IMR-90 (cell line): ENCODE results near the gene GJC2. TPM values are rescaled to one million over a fixed set of nuclear protein-coding genes. Genes with fewer than 3 reads are reported as not detected.

Source experiments
- ATAC-seq: fragments of 200-7000 bp; cut with Tn5 transposase; 2 replicates; pipeline ENCODE4 v1.9.1; 2020; ENCODE audit warnings: low read depth, mild to moderate bottlenecking, moderate library complexity
- BruUV-seq: library from RNA; stranded (reverse); fragments of 400-500 nt; replicated peaks from 2 replicates; lab custom pipeline; 2021; lab: Mats Ljungman, UMichigan
- CTCF ChIA-PET: fragments of 300-600 bp; formaldehyde crosslinking; extraction: SDS; loops from one replicate; lab custom pipeline; 2021; ENCODE audit warnings: antibody characterized with exemption; lab: Yijun Ruan, JAX
- POLR2A ChIA-PET: fragments of 300-600 bp; sonication (Branson Sonifier 250); formaldehyde crosslinking; loops from one replicate; lab custom pipeline; 2022; ENCODE audit warnings: antibody characterized with exemption; ENCODE audit not compliant: unreplicated experiment; lab: Charles Lee
- DNase-seq: peaks from one replicate; pipeline ENCODE4 v3.0.0; 2013
- H2AFZ ChIP-seq: replicated peaks from 2 replicates; pipeline ENCODE3; 2013; ENCODE audit warnings: low read length, mild to moderate bottlenecking; ENCODE audit not compliant: poor library complexity
- H2AK5ac ChIP-seq: 2 replicates; pipeline ENCODE4 v1.6.1; 2013; ENCODE audit warnings: low read depth, low read length, inconsistent platforms
- H2AK9ac ChIP-seq: replicated peaks from 2 replicates; pipeline ENCODE3; 2013; ENCODE audit warnings: mild to moderate bottlenecking, low read depth, low read length, moderate library complexity; ENCODE audit not compliant: poor library complexity
- H2BK120ac ChIP-seq: 2 replicates; pipeline ENCODE4 v1.6.1; 2013; ENCODE audit warnings: low read depth, low read length, inconsistent platforms
- H2BK15ac ChIP-seq: 3 replicates; pipeline ENCODE4 v1.6.1; 2013; ENCODE audit warnings: low read depth, low read length, inconsistent platforms
- H2BK20ac ChIP-seq: 2 replicates; pipeline ENCODE4 v1.6.1; 2013; ENCODE audit warnings: low read depth, mild to moderate bottlenecking, inconsistent platforms, low read length, moderate library complexity
- H2BK5ac ChIP-seq: 2 replicates; pipeline ENCODE4 v1.6.1; 2013; ENCODE audit warnings: mild to moderate bottlenecking, low read depth, low read length, inconsistent platforms; ENCODE audit not compliant: poor library complexity, severe bottlenecking
- H3K14ac ChIP-seq: replicated peaks from 2 replicates; pipeline ENCODE4 v1.6.1; 2013; ENCODE audit warnings: low read depth, low read length, inconsistent platforms
- H3K18ac ChIP-seq: 2 replicates; pipeline ENCODE4 v1.6.1; 2013; ENCODE audit warnings: low read depth, low read length, control low read depth
- H3K23ac ChIP-seq: 2 replicates; pipeline ENCODE4 v1.6.1; 2013; ENCODE audit warnings: low read depth, low read length, inconsistent platforms
- H3K27ac ChIP-seq: 2 replicates; pipeline ENCODE4 v1.5.1; 2013; ENCODE audit warnings: mild to moderate bottlenecking, control low read depth, low read length; ENCODE audit not compliant: insufficient read depth
- H3K27me3 ChIP-seq: 2 replicates; pipeline ENCODE4 v1.6.1; 2013; ENCODE audit warnings: low read length; ENCODE audit not compliant: control insufficient read depth, insufficient read depth
- H3K36me3 ChIP-seq: 2 replicates; pipeline ENCODE4 v1.6.1; 2013; ENCODE audit warnings: low read length, mixed read lengths; ENCODE audit not compliant: control insufficient read depth, insufficient read depth
- H3K4ac ChIP-seq: 2 replicates; pipeline ENCODE4 v1.6.1; 2013; ENCODE audit warnings: low read depth, low read length, inconsistent platforms
- H3K4me1 ChIP-seq: 2 replicates; pipeline ENCODE4 v1.6.1; 2013; ENCODE audit warnings: low read length, mixed read lengths; ENCODE audit not compliant: control insufficient read depth, insufficient read depth
- H3K4me2 ChIP-seq: 2 replicates; pipeline ENCODE4 v1.6.1; 2013; ENCODE audit warnings: low read depth, mild to moderate bottlenecking, control low read depth, low read length, moderate library complexity
- H3K4me3 ChIP-seq: 2 replicates; pipeline ENCODE4 v1.5.1; 2013; ENCODE audit warnings: low read depth, mild to moderate bottlenecking, control low read depth, low read length, moderate library complexity; ENCODE audit not compliant: insufficient read depth
- H3K56ac ChIP-seq: 2 replicates; pipeline ENCODE4 v1.6.1; 2013; ENCODE audit warnings: low read length, inconsistent platforms; ENCODE audit not compliant: insufficient read depth; ENCODE audit errors: extremely low read depth
- H3K79me1 ChIP-seq, 2 experiments: 2 replicates each; pipeline ENCODE4 v1.6.1; 2013; ENCODE audit warnings: low read length in 2 of 2, inconsistent platforms in 1 of 2, low read depth in 1 of 2
- H3K9ac ChIP-seq: 2 replicates; pipeline ENCODE4 v1.6.1; 2013; ENCODE audit warnings: low read depth, low read length, control low read depth
- H3K9me1 ChIP-seq: 2 replicates; pipeline ENCODE4 v1.6.1; 2013; ENCODE audit warnings: low read length, inconsistent platforms; ENCODE audit not compliant: insufficient read depth
- H3K9me3 ChIP-seq: 2 replicates; pipeline ENCODE4 v1.6.1; 2013; ENCODE audit warnings: low read length; ENCODE audit not compliant: control insufficient read depth, insufficient read depth
- H4K20me1 ChIP-seq: 2 replicates; pipeline ENCODE4 v1.6.1; 2013; ENCODE audit warnings: low read length, inconsistent platforms; ENCODE audit not compliant: insufficient read depth
- H4K5ac ChIP-seq: 2 replicates; pipeline ENCODE4 v1.6.1; 2013; ENCODE audit warnings: mild to moderate bottlenecking, low read depth, low read length, control low read depth
- H4K8ac ChIP-seq, 2 experiments: 2 replicates each; pipeline ENCODE4 v1.6.1; 2013; ENCODE audit warnings: low read depth in 2 of 2, low read length in 2 of 2, control low read depth in 1 of 2, inconsistent platforms in 1 of 2
- H4K91ac ChIP-seq: 2 replicates; pipeline ENCODE4 v1.6.1; 2013; ENCODE audit warnings: low read depth, low read length, inconsistent platforms; ENCODE audit not compliant: insufficient read depth
- BHLHE40 ChIP-seq: fragments of 150-350 bp; IDR thresholded peaks from 2 replicates; pipeline ENCODE4 v1.6.1; 2016; ENCODE audit warnings: mild to moderate bottlenecking, low read depth, low read length
- CHD1 ChIP-seq: IDR thresholded peaks from 2 replicates; pipeline ENCODE4 v1.6.1; 2012; ENCODE audit warnings: low read depth, low read length, improper control_type of control experiment
- CTCF ChIP-seq: conservative IDR thresholded peaks from 2 replicates; pipeline ENCODE4 v1.5.1; 2012; ENCODE audit warnings: mild to moderate bottlenecking, low read depth, low read length, improper control_type of control experiment
- ELK1 ChIP-seq: fragments of 150-350 bp; IDR thresholded peaks from 2 replicates; pipeline ENCODE4 v1.6.1; 2016; ENCODE audit warnings: low read depth, mild to moderate bottlenecking, low read length, moderate library complexity, borderline replicate concordance
- FOS ChIP-seq: fragments of 150-350 bp; IDR thresholded peaks from 2 replicates; pipeline ENCODE4 v1.6.1; 2016; ENCODE audit warnings: low read depth, low read length
- MXI1 ChIP-seq: IDR thresholded peaks from 2 replicates; pipeline ENCODE4 v1.6.1; 2012; ENCODE audit warnings: low read depth, mild to moderate bottlenecking, low read length, moderate library complexity, borderline replicate concordance
- NFE2L2 ChIP-seq: fragments of 150-350 bp; IDR thresholded peaks from 2 replicates; pipeline ENCODE4 v1.6.1; 2016; ENCODE audit warnings: low read depth, mild to moderate bottlenecking, low read length
- POLR2A ChIP-seq: IDR thresholded peaks from 2 replicates; pipeline ENCODE4 v1.6.1; 2012; ENCODE audit warnings: mild to moderate bottlenecking, low read depth, low read length
- SMC3 ChIP-seq: fragments of 150-350 bp; IDR thresholded peaks from 2 replicates; pipeline ENCODE4 v1.6.1; 2016; ENCODE audit warnings: low read depth, mild to moderate bottlenecking, antibody characterized with exemption, low read length, moderate library complexity
- USF2 ChIP-seq: fragments of 150-350 bp; IDR thresholded peaks from 2 replicates; pipeline ENCODE4 v1.6.1; 2017; ENCODE audit warnings: mild to moderate bottlenecking, antibody characterized with exemption, low read length, low read depth
- WGBS, 2 experiments: methylation state at CpG; one replicate each; pipeline versions ENCODE4 v1.1.5 to v1.1.7; 2013; ENCODE audit warnings: missing lambda C conversion rate in 2 of 2; ENCODE audit not compliant: insufficient read length in 1 of 2; ENCODE audit errors: extremely low coverage in 2 of 2; 5-methylcytosine and 5-hydroxymethylcytosine counted together
- dilution Hi-C: fragments of 300-500 bp; cut with HindIII; formaldehyde crosslinking; loops from one replicate; pipeline ENCODE4 v1.14.3; 2018; ENCODE audit warnings: low sequenced_read_pairs; ENCODE audit not compliant: unreplicated experiment
- in situ Hi-C: fragments of 300-500 bp; cut with MboI; formaldehyde crosslinking; loops from 3 replicates; pipeline ENCODE4 v1.14.3; 2019; ENCODE audit warnings: low sequenced_read_pairs, inconsistent platforms, mixed read lengths
- intact Hi-C: fragments of 100-400 bp; cut with micrococcal nuclease; formaldehyde crosslinking; loops from 2 replicates; pipeline ENCODE4 v1.10.0; 2022
- polyA plus RNA-seq, 3 experiments: library from polyadenylated mRNA; depleted of rRNA; stranded (reverse); fragments of >200 nt; gene quantifications; 2 replicates each; pipeline ENCODE4 v1.2.3, GENCODE V29; 2012; ENCODE audit warnings: low replicate concordance in 1 of 3
- total RNA-seq: library from RNA; depleted of rRNA; stranded (reverse); fragments of >200 nt; gene quantifications from 2 replicates; pipeline ENCODE4 v1.2.3, GENCODE V29; 2012

GJC2 gene
- total and polyA plus RNA-seq, 2 of the 4 experiments (the other 2 are of a cell fraction): 1.1 to 1.7 TPM

GRCh38 chr1:228164561-228165371 lies 15.0 kb downstream of the GJC2 start:
- peak overlapping the region; percentile 57 for H2BK5ac ChIP-seq
- H3K4me3 ChIP-seq: peak overlapping the region; percentile 71
- peak overlapping the region; percentile 79 for H3K9ac ChIP-seq
- peak overlapping the region; percentile 97 for H3K4me2 ChIP-seq
- peaks cover 12% of the 10 kb centered on the region for H3K4me1 ChIP-seq
- POLR2A ChIA-PET: interaction anchor here (0.5 to 1.0 kb wide), 3 partner anchors 12 to 323 kb away, joined by 3 to 22 read pairs (median 3); no protein-coding TSS in a partner anchor
- peak overlapping the region; percentile 14 for H4K91ac ChIP-seq
- no peaks in the 10 kb centered on the region for H3K9me3 ChIP-seq
- intact Hi-C loops (no loop called here), dilution Hi-C loops (no loop called here), in situ Hi-C loops (no loop called here)
- TF ChIP-seq MXI1 (no peak), CHD1 (no peak), SMC3 (no peak), BHLHE40 (no peak), FOS (no peak), USF2 (no peak), POLR2A (no peak), CTCF (no peak), ELK1 (no peak), NFE2L2 (no peak)
- 100% methylated on average over 1 of the region's 20 CpGs; no CpG with 5 or more reads in 1 of the 2 experiments for WGBS, 2 experiments
- H3K79me1 ChIP-seq: peaks cover 10 to 35% of the 10 kb centered on the region in 2 experiments
- CTCF ChIA-PET: interaction anchor here (0.6 to 1.0 kb wide), 3 partner anchors 13 to 167 kb away, joined by 3 to 4 read pairs (median 3); no protein-coding TSS in a partner anchor
- BruUV-seq: no TSS peak
- peak overlapping the region; percentile 60; the same call in 1 of the 2 replicates for H3K56ac ChIP-seq
- peaks cover 14% of the 10 kb centered on the region; the same call in 1 of the 2 replicates for H3K9me1 ChIP-seq
- peak overlapping the region; percentile 80 for H3K27ac ChIP-seq
- H2BK15ac ChIP-seq: no peak overlapping the region
- H4K20me1 ChIP-seq: no peaks in the 10 kb centered on the region
- peak overlapping the region; percentile 92 for H4K5ac ChIP-seq
- H4K8ac ChIP-seq: peak overlapping the region; percentile 67 to 98
- no peak overlapping the region for H2BK20ac ChIP-seq
- H3K27me3 ChIP-seq: no peaks in the 10 kb centered on the region
- peak overlapping the region; percentile 95 for H2AFZ ChIP-seq
- H3K18ac ChIP-seq: peak overlapping the region; percentile 63
- H2AK5ac ChIP-seq: peak overlapping the region; percentile 89
- peak overlapping the region; percentile 79 for H3K4ac ChIP-seq
- H3K36me3 ChIP-seq: 0 out of 2 replicates have a peak, but pooled peaks cover 2% of the 10 kb centered on the region
- peak overlapping the region; percentile 78 for H3K14ac ChIP-seq
- H2BK120ac ChIP-seq: peak overlapping the region; percentile 4; the same call in 1 of the 2 replicates
- DNase-seq (no peak), ATAC-seq (no peak; the same call in 1 of the 2 replicates)
- peak overlapping the region; percentile 14; the same call in 1 of the 2 replicates for H3K23ac ChIP-seq
- H2AK9ac ChIP-seq: peak overlapping the region; percentile 82
